Caco-2 (cell line): ENCODE results near the gene BIRC7. TPM values are rescaled to one million over a fixed set of nuclear protein-coding genes. Genes with fewer than 3 reads are reported as not detected.

Experiments
- BruUV-seq: library from RNA; stranded (reverse); fragments of 400-500 nt; replicated peaks from 2 replicates; lab custom pipeline; 2021; lab: Mats Ljungman, UMichigan
- CTCF ChIA-PET: fragments of 300-600 bp; sonication (Branson Sonifier 250); formaldehyde crosslinking; loops from one replicate; lab custom pipeline; 2022; ENCODE audit warnings: antibody characterized with exemption; lab: Charles Lee
- POLR2A ChIA-PET: fragments of 300-600 bp; sonication (Branson Sonifier 250); formaldehyde crosslinking; loops from one replicate; lab custom pipeline; 2022; ENCODE audit warnings: antibody characterized with exemption; lab: Charles Lee
- DNase-seq, 2 experiments: peaks; one replicate each; pipeline versions ENCODE4 v3.0.0 to v3.0.0-alpha.2; 2020 to 2022
- H3K27me3 ChIP-seq: replicated peaks from 2 replicates; pipeline ENCODE4 v1.6.0; 2011; ENCODE audit warnings: low read length; ENCODE audit not compliant: control insufficient read depth, insufficient read depth
- H3K36me3 ChIP-seq: 2 replicates; pipeline ENCODE4 v1.5.1; 2011; ENCODE audit warnings: low read length; ENCODE audit not compliant: control insufficient read depth, insufficient read depth
- H3K4me1 ChIP-seq: fragments of 250-450 bp; sonication (Bioruptor Pico); 2 replicates; pipeline ENCODE4 v1.5.1; 2020; ENCODE audit warnings: mild to moderate bottlenecking
- H3K4me3 ChIP-seq: 2 replicates; pipeline ENCODE4 v1.5.1; 2011; ENCODE audit warnings: low read depth, mild to moderate bottlenecking, control low read depth, low read length
- H3K9me3 ChIP-seq: fragments of 250-450 bp; sonication (Bioruptor Pico); 2 replicates; pipeline ENCODE4 v1.5.1; 2020; ENCODE audit warnings: mild to moderate bottlenecking, moderate library complexity
- H3K27ac Mint-ChIP-seq: one replicate; pipeline ENCODE4 v1.8.0; 2022; ENCODE audit warnings: mixed read lengths; ENCODE audit not compliant: unreplicated experiment
- H3K27me3 Mint-ChIP-seq: one replicate; pipeline ENCODE4 v1.8.0; 2022; ENCODE audit warnings: mixed read lengths; ENCODE audit not compliant: insufficient read depth, unreplicated experiment
- H3K36me3 Mint-ChIP-seq: one replicate; pipeline ENCODE4 v1.8.0; 2022; ENCODE audit warnings: mild to moderate bottlenecking, mixed read lengths; ENCODE audit not compliant: insufficient read depth, unreplicated experiment
- H3K4me1 Mint-ChIP-seq: one replicate; pipeline ENCODE4 v1.8.0; 2022; ENCODE audit warnings: low read depth, mixed read lengths; ENCODE audit not compliant: unreplicated experiment
- H3K4me3 Mint-ChIP-seq: one replicate; pipeline ENCODE4 v1.8.0; 2022; ENCODE audit warnings: mild to moderate bottlenecking, moderate library complexity, mixed read lengths; ENCODE audit not compliant: unreplicated experiment
- H3K9me3 Mint-ChIP-seq: one replicate; pipeline ENCODE4 v1.8.0; 2022; ENCODE audit warnings: mixed read lengths; ENCODE audit not compliant: unreplicated experiment
- intact Hi-C: fragments of 100-400 bp; cut with micrococcal nuclease; formaldehyde crosslinking; loops from one replicate; pipeline ENCODE4 v1.10.0; 2022; ENCODE audit not compliant: unreplicated experiment
- total RNA-seq: library from RNA; stranded (reverse); gene quantifications from 2 replicates; pipeline ENCODE4 v1.2.3, GENCODE V29; 2022
- TF ChIP-seq, protein P1 (sequence below), 2 experiments: fragments of 200-600 bp in 1 of 2; IDR thresholded peaks; 1 replicate in 1 of 2; 2 replicates in 1 of 2; pipeline versions ENCODE4 v1.5.1 to v1.8.0; 2011 to 2022; ENCODE audit warnings: antibody characterized with exemption in 1 of 2, control low read depth in 1 of 2, inconsistent platforms in 1 of 2, low read depth in 1 of 2, low read length in 1 of 2, mild to moderate bottlenecking in 1 of 2, moderate library complexity in 1 of 2; ENCODE audit not compliant: insufficient read depth in 1 of 2, severe bottlenecking in 1 of 2, unreplicated experiment in 1 of 2

The BIRC7 gene
- total RNA-seq, 1 experiment from 2014 or later = 0.54 TPM

DNA sequence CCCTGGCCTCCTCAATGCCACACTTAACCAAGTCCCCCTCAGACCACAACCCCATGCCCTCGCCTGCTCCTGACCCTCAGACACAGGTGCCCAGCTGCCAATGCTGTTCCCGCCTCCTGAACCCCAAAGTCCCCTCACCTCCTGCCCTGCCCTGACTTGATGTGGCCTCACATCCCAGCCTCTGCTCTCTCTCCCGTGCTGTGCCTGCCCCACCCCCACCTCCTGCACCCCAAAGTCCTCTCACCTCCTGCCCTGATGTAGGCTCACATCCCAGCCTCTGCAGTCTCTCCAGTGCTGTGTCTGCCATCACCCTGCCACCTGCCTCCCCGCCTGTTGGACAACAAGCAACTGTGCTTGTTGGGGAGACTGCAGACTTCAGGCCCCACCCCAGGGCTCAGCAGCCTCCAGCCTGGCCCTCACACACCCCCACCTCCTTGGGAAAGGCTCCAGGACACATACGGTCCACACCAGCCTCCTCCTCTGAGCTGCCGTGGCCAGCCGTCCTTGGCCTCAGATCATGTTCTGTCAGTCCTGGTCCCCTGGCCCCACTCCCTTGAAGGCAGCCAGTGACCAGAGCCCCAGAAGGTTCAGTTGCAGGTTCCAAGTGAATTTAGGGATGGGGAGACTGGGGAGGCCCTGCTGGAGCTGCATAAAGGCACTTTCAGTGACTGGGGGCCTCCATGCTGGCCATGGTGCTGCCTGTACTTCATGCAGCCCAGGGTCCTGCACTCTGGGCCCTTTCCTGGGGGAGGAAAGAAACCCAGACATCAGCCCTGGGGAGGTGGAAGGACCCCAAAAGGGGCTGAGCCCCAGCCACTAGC is 48.2 kb upstream of the BIRC7 start:
- H3K9me3 ChIP-seq = peaks cover 7% of the 10 kb centered on the region; the same call in 1 of the 2 replicates
- Mint-ChIP-seq H3K9me3 (no peaks in the 10 kb centered on the region), H3K27me3 (no peaks in the 10 kb centered on the region), H3K4me3 (no peak overlapping the region), H3K4me1 (peaks cover 6% of the 10 kb centered on the region), H3K27ac (peak overlapping the region; percentile 6), H3K36me3 (peaks cover 5% of the 10 kb centered on the region)
- POLR2A ChIA-PET = no interaction called here
- CTCF ChIA-PET = no interaction called here
- H3K4me3 ChIP-seq = no peak overlapping the region
- TF ChIP-seq, protein P1, sequence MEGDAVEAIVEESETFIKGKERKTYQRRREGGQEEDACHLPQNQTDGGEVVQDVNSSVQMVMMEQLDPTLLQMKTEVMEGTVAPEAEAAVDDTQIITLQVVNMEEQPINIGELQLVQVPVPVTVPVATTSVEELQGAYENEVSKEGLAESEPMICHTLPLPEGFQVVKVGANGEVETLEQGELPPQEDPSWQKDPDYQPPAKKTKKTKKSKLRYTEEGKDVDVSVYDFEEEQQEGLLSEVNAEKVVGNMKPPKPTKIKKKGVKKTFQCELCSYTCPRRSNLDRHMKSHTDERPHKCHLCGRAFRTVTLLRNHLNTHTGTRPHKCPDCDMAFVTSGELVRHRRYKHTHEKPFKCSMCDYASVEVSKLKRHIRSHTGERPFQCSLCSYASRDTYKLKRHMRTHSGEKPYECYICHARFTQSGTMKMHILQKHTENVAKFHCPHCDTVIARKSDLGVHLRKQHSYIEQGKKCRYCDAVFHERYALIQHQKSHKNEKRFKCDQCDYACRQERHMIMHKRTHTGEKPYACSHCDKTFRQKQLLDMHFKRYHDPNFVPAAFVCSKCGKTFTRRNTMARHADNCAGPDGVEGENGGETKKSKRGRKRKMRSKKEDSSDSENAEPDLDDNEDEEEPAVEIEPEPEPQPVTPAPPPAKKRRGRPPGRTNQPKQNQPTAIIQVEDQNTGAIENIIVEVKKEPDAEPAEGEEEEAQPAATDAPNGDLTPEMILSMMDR (IDR thresholded peaks at IDR 0.05; ENCODE audit: insufficient read depth in 1 of 2, low read depth in 1 of 2, low read length in 1 of 2, severe bottlenecking in 1 of 2, unreplicated experiment in 1 of 2) = no peak
- intact Hi-C loops = no loop called here
- BruUV-seq = no TSS peak
- H3K36me3 ChIP-seq = no peaks in the 10 kb centered on the region
- no peak for DNase-seq
- 0 out of 2 replicates have a peak, but pooled peaks cover 7% of the 10 kb centered on the region for H3K4me1 ChIP-seq
- H3K27me3 ChIP-seq = no peaks in the 10 kb centered on the region

DNA sequence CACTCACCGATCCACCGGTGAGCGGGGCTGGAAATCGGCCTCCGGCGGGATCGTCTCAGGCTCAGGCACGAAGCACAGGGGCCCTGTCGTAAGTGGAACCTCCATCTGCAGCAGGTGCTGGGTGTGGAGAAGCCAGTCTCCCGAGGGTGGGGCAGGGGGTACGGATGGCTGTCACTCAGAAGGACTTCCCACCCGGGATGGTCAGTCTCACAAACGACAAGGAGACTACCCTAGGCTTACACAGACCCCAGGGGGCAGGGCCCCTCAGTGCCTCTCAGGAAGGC is 47.6 kb upstream of the BIRC7 start:
- H3K36me3 Mint-ChIP-seq = peaks cover 10% of the 10 kb centered on the region
- Histone ChIP-seq H3K36me3 (no peaks in the 10 kb centered on the region), H3K4me3 (no peak overlapping the region), H3K9me3 (peaks cover 7% of the 10 kb centered on the region; the same call in 1 of the 2 replicates), H3K27me3 (no peaks in the 10 kb centered on the region), H3K4me1 (0 out of 2 replicates have a peak, but pooled peaks cover 6% of the 10 kb centered on the region)
- H3K27me3 Mint-ChIP-seq = no peaks in the 10 kb centered on the region
- TF ChIP-seq, protein P1 (IDR thresholded peaks at IDR 0.05; ENCODE audit: insufficient read depth in 1 of 2, low read depth in 1 of 2, low read length in 1 of 2, severe bottlenecking in 1 of 2, unreplicated experiment in 1 of 2) = no peak
- ChIA-PET CTCF (no interaction called here), POLR2A (no interaction called here)
- no peak overlapping the region for H3K4me3 Mint-ChIP-seq
- H3K4me1 Mint-ChIP-seq = peaks cover 6% of the 10 kb centered on the region
- intact Hi-C loops = no loop called here
- DNase-seq = no peak
- no peaks in the 10 kb centered on the region for H3K9me3 Mint-ChIP-seq
- BruUV-seq = no TSS peak
- H3K27ac Mint-ChIP-seq = no peak overlapping the region

DNA sequence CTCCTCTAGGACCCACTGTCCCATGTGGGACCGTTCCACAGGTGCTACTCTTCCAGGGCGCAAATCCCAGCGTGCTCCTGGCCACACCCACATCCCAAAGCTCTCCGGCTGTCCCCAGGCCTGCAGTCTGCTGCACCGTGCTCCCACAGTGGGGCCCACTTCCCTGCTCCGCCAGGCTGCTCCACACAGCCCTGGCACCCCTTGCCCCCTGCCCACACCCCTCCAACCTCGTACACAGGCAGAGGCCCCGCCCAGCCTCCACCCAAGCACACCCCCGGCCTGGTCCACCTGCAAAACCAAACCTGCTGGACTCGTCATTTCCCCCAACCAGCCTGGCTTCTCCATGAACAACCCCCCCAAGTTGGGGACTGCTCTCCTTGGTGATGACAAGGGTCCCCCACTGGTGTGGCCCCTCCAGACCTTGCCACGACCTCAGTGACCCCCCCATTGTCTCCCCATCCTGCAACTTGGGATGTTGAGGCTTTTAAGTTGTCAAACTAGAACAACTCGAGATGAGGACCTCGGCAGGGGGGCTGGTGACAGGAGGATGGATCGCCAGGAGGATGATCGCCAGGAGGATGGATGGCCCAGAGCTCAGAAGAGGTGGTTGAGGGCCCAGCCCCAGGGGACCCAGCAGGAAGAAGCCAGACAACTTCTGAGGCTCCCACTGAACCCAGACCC is 46.9 kb upstream of the BIRC7 start:
- no TSS peak for BruUV-seq

More for the DNA sequence above, 46.9 kb upstream of the BIRC7 start:
- Histone ChIP-seq H3K27me3 (no peaks in the 10 kb centered on the region), H3K4me3 (no peak overlapping the region), H3K4me1 (no peaks in the 10 kb centered on the region), H3K9me3 (peaks cover 7% of the 10 kb centered on the region; the same call in 1 of the 2 replicates), H3K36me3 (no peaks in the 10 kb centered on the region)
- DNase-seq = no peak
- H3K9me3 Mint-ChIP-seq = no peaks in the 10 kb centered on the region
- no peaks in the 10 kb centered on the region for H3K27me3 Mint-ChIP-seq
- peaks cover 17% of the 10 kb centered on the region for H3K36me3 Mint-ChIP-seq
- H3K4me3 Mint-ChIP-seq = no peak overlapping the region
- CTCF ChIA-PET = no interaction called here
- no peak overlapping the region for H3K27ac Mint-ChIP-seq
- POLR2A ChIA-PET = no interaction called here
- intact Hi-C loops = no loop called here
- peaks cover under 1% of the 10 kb centered on the region for H3K4me1 Mint-ChIP-seq
- TF ChIP-seq, protein P1 (IDR thresholded peaks at IDR 0.05; ENCODE audit: insufficient read depth in 1 of 2, low read depth in 1 of 2, low read length in 1 of 2, severe bottlenecking in 1 of 2, unreplicated experiment in 1 of 2) = no peak
